OCI-LY3 (cell line): Measurements from ENCODE around the gene AP3S1.

Experiments
- H2AFZ ChIP-seq: fragments of 200-600, 300-600 bp; shearing (Covaris generic); 2 replicates; pipeline ENCODE4 v1.6.0; 2014; ENCODE audit warnings: antibody characterized with exemption, low read depth, low read length
- H3K27ac ChIP-seq: fragments of 200-600, 300-600 bp; sonication (generic); 2 replicates; pipeline ENCODE4 v1.5.1; 2014; ENCODE audit warnings: mild to moderate bottlenecking, low read length, moderate library complexity, mixed read lengths
- H3K27me3 ChIP-seq: fragments of 200-600, 300-600 bp; sonication (generic); 2 replicates; pipeline ENCODE4 v1.6.1; 2014; ENCODE audit warnings: low read depth, low read length, mixed read lengths
- H3K36me3 ChIP-seq: fragments of 200-600, 300-600 bp; sonication (generic); replicated peaks from 2 replicates; pipeline ENCODE3; 2014; ENCODE audit warnings: low read depth, low read length, mixed read lengths
- H3K4me1 ChIP-seq: fragments of 300-600, 200-600 bp; sonication (generic); 2 replicates; pipeline ENCODE4 v1.6.1; 2014; ENCODE audit warnings: low read length, mixed read lengths
- H3K4me2 ChIP-seq: fragments of 200-600, 300-600 bp; sonication (generic); 2 replicates; pipeline ENCODE4 v1.6.1; 2014; ENCODE audit warnings: low read length, mixed read lengths
- H3K4me3 ChIP-seq: fragments of 300-600, 200-600 bp; sonication (generic); 2 replicates; pipeline ENCODE4 v1.5.1; 2014; ENCODE audit warnings: antibody characterized with exemption, mild to moderate bottlenecking, low read length, moderate library complexity
- H3K79me2 ChIP-seq: fragments of 300-600, 200-600 bp; shearing (Covaris generic); 2 replicates; pipeline ENCODE4 v1.6.1; 2014; ENCODE audit warnings: mild to moderate bottlenecking, low read length, mixed read lengths
- H3K9ac ChIP-seq: fragments of 300-600, 200-600 bp; shearing (Covaris generic); 2 replicates; pipeline ENCODE4 v1.6.0; 2014; ENCODE audit warnings: mild to moderate bottlenecking, low read length, moderate library complexity
- H3K9me3 ChIP-seq: fragments of 200-600, 300-600 bp; shearing (Covaris generic); 2 replicates; pipeline ENCODE4 v1.6.1; 2014; ENCODE audit warnings: low read length, mixed read lengths; ENCODE audit not compliant: insufficient read depth
- H4K20me1 ChIP-seq: fragments of 200-600, 300-600 bp; sonication (generic); 2 replicates; pipeline ENCODE4 v1.6.1; 2016; ENCODE audit warnings: low read length, mixed read lengths; ENCODE audit not compliant: insufficient read depth
- EZH2phosphoT487 ChIP-seq: fragments of 200-600 bp; shearing (Covaris generic); IDR thresholded peaks from 2 replicates; pipeline ENCODE4 v1.6.1; 2018; ENCODE audit warnings: antibody characterized with exemption, mixed run types, low read depth
- TF ChIP-seq, protein P1 (sequence below): fragments of 200-600, 300-600 bp; sonication (generic); IDR thresholded peaks from 2 replicates; pipeline ENCODE4 v1.5.1; 2014; ENCODE audit warnings: antibody characterized with exemption, low read length, low read depth

The AP3S1 gene

GRCh38 chr5:115941051-115941675 lies 99.4 kb downstream of the AP3S1 start:
- no peaks in the 10 kb centered on the region for H3K36me3 ChIP-seq
- no peaks in the 10 kb centered on the region for H4K20me1 ChIP-seq
- no peaks in the 10 kb centered on the region for H3K79me2 ChIP-seq
- no peak overlapping the region for H3K9ac ChIP-seq
- H3K4me2 ChIP-seq = no peak overlapping the region
- H3K9me3 ChIP-seq = no peaks in the 10 kb centered on the region
- H3K4me1 ChIP-seq = no peaks in the 10 kb centered on the region
- no peak overlapping the region for H3K27ac ChIP-seq
- H3K4me3 ChIP-seq = no peak overlapping the region
- TF ChIP-seq EZH2phosphoT487 = no peak
- TF ChIP-seq, protein P1, sequence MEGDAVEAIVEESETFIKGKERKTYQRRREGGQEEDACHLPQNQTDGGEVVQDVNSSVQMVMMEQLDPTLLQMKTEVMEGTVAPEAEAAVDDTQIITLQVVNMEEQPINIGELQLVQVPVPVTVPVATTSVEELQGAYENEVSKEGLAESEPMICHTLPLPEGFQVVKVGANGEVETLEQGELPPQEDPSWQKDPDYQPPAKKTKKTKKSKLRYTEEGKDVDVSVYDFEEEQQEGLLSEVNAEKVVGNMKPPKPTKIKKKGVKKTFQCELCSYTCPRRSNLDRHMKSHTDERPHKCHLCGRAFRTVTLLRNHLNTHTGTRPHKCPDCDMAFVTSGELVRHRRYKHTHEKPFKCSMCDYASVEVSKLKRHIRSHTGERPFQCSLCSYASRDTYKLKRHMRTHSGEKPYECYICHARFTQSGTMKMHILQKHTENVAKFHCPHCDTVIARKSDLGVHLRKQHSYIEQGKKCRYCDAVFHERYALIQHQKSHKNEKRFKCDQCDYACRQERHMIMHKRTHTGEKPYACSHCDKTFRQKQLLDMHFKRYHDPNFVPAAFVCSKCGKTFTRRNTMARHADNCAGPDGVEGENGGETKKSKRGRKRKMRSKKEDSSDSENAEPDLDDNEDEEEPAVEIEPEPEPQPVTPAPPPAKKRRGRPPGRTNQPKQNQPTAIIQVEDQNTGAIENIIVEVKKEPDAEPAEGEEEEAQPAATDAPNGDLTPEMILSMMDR = no peak
- H3K27me3 ChIP-seq = no peaks in the 10 kb centered on the region
- H2AFZ ChIP-seq = no peak overlapping the region

DNA sequence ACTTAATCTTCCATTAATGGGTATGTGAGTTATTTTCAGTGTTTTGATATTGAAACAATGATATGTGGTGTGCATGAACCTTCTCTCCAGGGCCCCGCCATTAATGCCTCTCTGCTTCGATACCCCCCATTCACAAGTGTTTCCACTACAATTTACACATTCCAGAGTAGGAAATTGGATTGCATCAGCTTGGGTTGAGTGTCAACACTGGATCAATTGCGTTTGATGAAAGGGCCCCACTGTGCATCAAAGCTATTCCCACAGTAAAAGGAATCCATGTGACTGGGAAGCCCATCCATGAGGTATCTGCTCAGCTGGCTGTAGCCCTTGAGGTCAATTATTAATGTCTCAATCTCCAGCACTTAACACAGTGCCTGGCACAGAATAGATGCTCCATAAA lies 102.8 kb downstream of the AP3S1 start:
- Histone ChIP-seq H4K20me1 (no peaks in the 10 kb centered on the region), H3K4me3 (no peak overlapping the region), H3K79me2 (no peaks in the 10 kb centered on the region), H3K36me3 (no peaks in the 10 kb centered on the region), H3K27ac (no peak overlapping the region), H2AFZ (no peak overlapping the region), H3K27me3 (no peaks in the 10 kb centered on the region), H3K9ac (no peak overlapping the region), H3K9me3 (no peaks in the 10 kb centered on the region), H3K4me2 (no peak overlapping the region), H3K4me1 (no peaks in the 10 kb centered on the region)
- TF ChIP-seq EZH2phosphoT487 = no peak
- TF ChIP-seq, protein P1 = no peak

GRCh38 chr5:115946655-115947054 lies 104.9 kb downstream of the AP3S1 start:
- Histone ChIP-seq H3K79me2 (no peaks in the 10 kb centered on the region), H2AFZ (no peak overlapping the region), H3K27me3 (no peaks in the 10 kb centered on the region), H3K4me1 (no peaks in the 10 kb centered on the region), H3K4me2 (no peak overlapping the region), H3K4me3 (no peak overlapping the region), H3K27ac (no peak overlapping the region), H3K9ac (no peak overlapping the region), H4K20me1 (no peaks in the 10 kb centered on the region), H3K9me3 (no peaks in the 10 kb centered on the region), H3K36me3 (no peaks in the 10 kb centered on the region)
- TF ChIP-seq, protein P1 = no peak
- TF ChIP-seq EZH2phosphoT487 = no peak

- no peaks in the 10 kb centered on the region for H4K20me1 ChIP-seq
- no peaks in the 10 kb centered on the region for H3K36me3 ChIP-seq
- TF ChIP-seq EZH2phosphoT487 = no peak
- TF ChIP-seq, protein P1 = no peak
- H3K27me3 ChIP-seq = no peaks in the 10 kb centered on the region
- no peaks in the 10 kb centered on the region for H3K4me1 ChIP-seq
- H3K4me2 ChIP-seq = no peak overlapping the region
- H2AFZ ChIP-seq = no peak overlapping the region
- no peaks in the 10 kb centered on the region for H3K9me3 ChIP-seq
- no peak overlapping the region for H3K27ac ChIP-seq
- H3K9ac ChIP-seq = no peak overlapping the region
- no peak overlapping the region for H3K4me3 ChIP-seq
- no peaks in the 10 kb centered on the region for H3K79me2 ChIP-seq
These were observed 105.5 kb downstream of the AP3S1 start for GRCh38 chr5:115947260-115947659.
